KMS-11 (cell line): ENCODE results near the gene LTA4H.

Experiments
- H2AFZ ChIP-seq: fragments of 200-600 bp; sonication (generic); 2 replicates; pipeline ENCODE4 v1.6.1; 2016; ENCODE audit warnings: antibody characterized with exemption, mixed run types, low read depth
- H3K27ac ChIP-seq: fragments of 200-600 bp; sonication (generic); 2 replicates; pipeline ENCODE4 v1.6.1; 2016; ENCODE audit warnings: mild to moderate bottlenecking, mixed run types
- H3K27me3 ChIP-seq: fragments of 200-600 bp; sonication (generic); 2 replicates; pipeline ENCODE4 v1.6.1; 2017; ENCODE audit warnings: mild to moderate bottlenecking, low read depth, mixed run types, moderate library complexity; ENCODE audit not compliant: insufficient read depth
- H3K36me3 ChIP-seq: fragments of 200-600 bp; sonication (generic); 2 replicates; pipeline ENCODE4 v1.6.1; 2017; ENCODE audit warnings: mild to moderate bottlenecking, mixed run types; ENCODE audit not compliant: insufficient read depth
- H3K4me1 ChIP-seq: fragments of 200-600 bp; sonication (generic); 2 replicates; pipeline ENCODE4 v1.6.1; 2016; ENCODE audit warnings: mild to moderate bottlenecking, low read depth, mixed run types; ENCODE audit not compliant: poor library complexity, severe bottlenecking
- H3K4me2 ChIP-seq: fragments of 200-600 bp; sonication (generic); 2 replicates; pipeline ENCODE4 v1.7.0; 2016; ENCODE audit warnings: mild to moderate bottlenecking, mixed run types
- H3K4me3 ChIP-seq: fragments of 200-600 bp; sonication (generic); IDR thresholded peaks from 2 replicates; pipeline ENCODE4 v1.6.1; 2017; ENCODE audit warnings: low read depth, low read length, mixed read lengths; ENCODE audit not compliant: insufficient read depth
- H3K79me2 ChIP-seq: fragments of 200-600 bp; sonication (generic); 2 replicates; pipeline ENCODE4 v1.6.1; 2016; ENCODE audit warnings: low read depth, mixed run types; ENCODE audit not compliant: insufficient read depth
- H3K9ac ChIP-seq: fragments of 200-600 bp; sonication (generic); 2 replicates; pipeline ENCODE4 v1.6.1; 2016; ENCODE audit warnings: mild to moderate bottlenecking, mixed run types
- H4K20me1 ChIP-seq: fragments of 200-600 bp; sonication (generic); 2 replicates; pipeline ENCODE4 v1.6.1; 2016; ENCODE audit warnings: mild to moderate bottlenecking, mixed run types; ENCODE audit not compliant: insufficient read depth
- TF ChIP-seq, protein P1 (sequence below): fragments of 200-600 bp; sonication (generic); conservative IDR thresholded peaks from 2 replicates; pipeline ENCODE4 v1.6.1; 2017; ENCODE audit warnings: low read depth, mild to moderate bottlenecking, antibody characterized with exemption, low read length, moderate library complexity, mixed read lengths

The LTA4H gene

DNA sequence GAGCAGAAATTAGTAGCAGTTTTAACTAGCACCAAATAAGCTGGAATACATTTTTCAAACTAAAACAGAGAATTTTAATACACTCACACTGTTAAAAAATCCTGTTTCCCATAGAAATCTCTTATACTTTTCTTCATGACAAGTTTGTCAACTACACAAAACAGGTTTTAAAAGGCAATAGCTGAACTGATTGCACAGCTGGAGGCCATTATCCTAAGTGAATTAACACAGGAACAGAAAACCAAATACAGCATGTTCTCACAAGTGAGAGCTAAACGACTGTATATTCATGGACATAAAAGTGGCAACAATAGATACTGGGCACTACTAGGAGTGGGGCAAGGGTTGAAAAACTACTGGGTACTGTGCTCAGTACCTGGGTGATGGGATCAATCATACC lies 27.7 kb downstream of the LTA4H start:
- no peak overlapping the region for H3K9ac ChIP-seq
- H3K4me3 ChIP-seq: no peak overlapping the region
- H3K79me2 ChIP-seq: no peaks in the 10 kb centered on the region
- no peaks in the 10 kb centered on the region for H3K4me1 ChIP-seq
- no peaks in the 10 kb centered on the region for H4K20me1 ChIP-seq
- no peak overlapping the region for H3K4me2 ChIP-seq
- no peak overlapping the region for H3K27ac ChIP-seq
- H3K27me3 ChIP-seq: no peaks in the 10 kb centered on the region
- no peak overlapping the region for H2AFZ ChIP-seq
- no peaks in the 10 kb centered on the region for H3K36me3 ChIP-seq
- TF ChIP-seq, protein P1, sequence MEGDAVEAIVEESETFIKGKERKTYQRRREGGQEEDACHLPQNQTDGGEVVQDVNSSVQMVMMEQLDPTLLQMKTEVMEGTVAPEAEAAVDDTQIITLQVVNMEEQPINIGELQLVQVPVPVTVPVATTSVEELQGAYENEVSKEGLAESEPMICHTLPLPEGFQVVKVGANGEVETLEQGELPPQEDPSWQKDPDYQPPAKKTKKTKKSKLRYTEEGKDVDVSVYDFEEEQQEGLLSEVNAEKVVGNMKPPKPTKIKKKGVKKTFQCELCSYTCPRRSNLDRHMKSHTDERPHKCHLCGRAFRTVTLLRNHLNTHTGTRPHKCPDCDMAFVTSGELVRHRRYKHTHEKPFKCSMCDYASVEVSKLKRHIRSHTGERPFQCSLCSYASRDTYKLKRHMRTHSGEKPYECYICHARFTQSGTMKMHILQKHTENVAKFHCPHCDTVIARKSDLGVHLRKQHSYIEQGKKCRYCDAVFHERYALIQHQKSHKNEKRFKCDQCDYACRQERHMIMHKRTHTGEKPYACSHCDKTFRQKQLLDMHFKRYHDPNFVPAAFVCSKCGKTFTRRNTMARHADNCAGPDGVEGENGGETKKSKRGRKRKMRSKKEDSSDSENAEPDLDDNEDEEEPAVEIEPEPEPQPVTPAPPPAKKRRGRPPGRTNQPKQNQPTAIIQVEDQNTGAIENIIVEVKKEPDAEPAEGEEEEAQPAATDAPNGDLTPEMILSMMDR: no peak

DNA sequence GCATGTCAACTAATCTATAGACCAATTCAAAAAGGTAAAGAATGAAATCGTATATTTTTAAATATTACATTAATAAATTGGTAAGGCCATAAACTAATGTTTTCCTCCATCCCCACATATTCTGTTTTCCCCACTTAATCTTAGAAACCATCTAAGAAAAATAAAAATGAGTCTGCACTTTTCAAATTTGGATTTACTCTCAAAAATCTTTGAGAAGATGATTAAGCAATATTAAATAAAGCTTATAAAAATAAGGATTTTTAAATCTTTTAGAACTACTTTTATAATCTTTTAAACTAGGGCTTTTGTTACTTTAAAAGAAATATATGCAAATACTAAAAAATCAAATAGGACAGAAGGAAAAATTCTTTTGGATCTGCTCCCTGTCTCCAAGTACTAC lies 28.7 kb downstream of the LTA4H start:
- no peaks in the 10 kb centered on the region for H3K36me3 ChIP-seq
- H2AFZ ChIP-seq: no peak overlapping the region
- no peaks in the 10 kb centered on the region for H3K27me3 ChIP-seq
- no peak overlapping the region for H3K4me2 ChIP-seq
- no peak overlapping the region for H3K4me3 ChIP-seq
- no peaks in the 10 kb centered on the region for H3K79me2 ChIP-seq
- no peaks in the 10 kb centered on the region for H4K20me1 ChIP-seq
- no peak overlapping the region for H3K27ac ChIP-seq
- H3K4me1 ChIP-seq: no peaks in the 10 kb centered on the region
- H3K9ac ChIP-seq: no peak overlapping the region
- TF ChIP-seq, protein P1: no peak

- Histone ChIP-seq H3K4me2 (no peak overlapping the region), H3K4me3 (no peak overlapping the region), H3K36me3 (no peaks in the 10 kb centered on the region), H3K9ac (no peak overlapping the region), H3K79me2 (no peaks in the 10 kb centered on the region), H2AFZ (no peak overlapping the region), H3K27ac (no peak overlapping the region), H3K4me1 (no peaks in the 10 kb centered on the region), H4K20me1 (no peaks in the 10 kb centered on the region), H3K27me3 (no peaks in the 10 kb centered on the region)
- TF ChIP-seq, protein P1: no peak
These were observed 34.5 kb downstream of the LTA4H start for GRCh38 chr12:96000858-96001257.

- no peak overlapping the region for H3K4me2 ChIP-seq
- no peaks in the 10 kb centered on the region for H3K4me1 ChIP-seq
- no peak overlapping the region for H3K9ac ChIP-seq
- no peak overlapping the region for H2AFZ ChIP-seq
- H3K27ac ChIP-seq: no peak overlapping the region
- H3K4me3 ChIP-seq: no peak overlapping the region
- no peaks in the 10 kb centered on the region for H4K20me1 ChIP-seq
- no peaks in the 10 kb centered on the region for H3K27me3 ChIP-seq
- no peaks in the 10 kb centered on the region for H3K36me3 ChIP-seq
- no peaks in the 10 kb centered on the region for H3K79me2 ChIP-seq
- TF ChIP-seq, protein P1: no peak
These were observed 35.9 kb downstream of the LTA4H start for GRCh38 chr12:95999484-95999883.
